Glutamatergic neuron (in vitro differentiated cells): ENCODE results near the gene PDPN. TPM values are rescaled to one million over a fixed set of nuclear protein-coding genes. Genes with fewer than 3 reads are reported as not detected.

Experiments used
- DNase-seq: peaks from one replicate; pipeline ENCODE4 v3.0.0; 2022
- H3K27ac Mint-ChIP-seq: one replicate; pipeline ENCODE4 v1.8.0; 2020; ENCODE audit warnings: mild to moderate bottlenecking, mixed read lengths, inconsistent platforms; ENCODE audit not compliant: unreplicated experiment
- H3K27me3 Mint-ChIP-seq: one replicate; pipeline ENCODE4 v1.8.0; 2020; ENCODE audit warnings: mild to moderate bottlenecking, moderate library complexity, mixed read lengths, inconsistent platforms; ENCODE audit not compliant: unreplicated experiment
- H3K36me3 Mint-ChIP-seq: one replicate; pipeline ENCODE4 v1.8.0; 2020; ENCODE audit warnings: mild to moderate bottlenecking, mixed read lengths, inconsistent platforms; ENCODE audit not compliant: unreplicated experiment
- H3K4me1 Mint-ChIP-seq: one replicate; pipeline ENCODE4 v1.8.0; 2020; ENCODE audit warnings: mild to moderate bottlenecking, low read depth, mixed read lengths, inconsistent platforms; ENCODE audit not compliant: unreplicated experiment
- H3K4me3 Mint-ChIP-seq: one replicate; pipeline ENCODE4 v1.8.0; 2020; ENCODE audit warnings: mild to moderate bottlenecking, mixed read lengths, inconsistent platforms; ENCODE audit not compliant: unreplicated experiment
- H3K9me3 Mint-ChIP-seq: one replicate; pipeline ENCODE4 v1.8.0; 2020; ENCODE audit warnings: mild to moderate bottlenecking, moderate library complexity, mixed read lengths, inconsistent platforms; ENCODE audit not compliant: unreplicated experiment
- total RNA-seq: library from RNA; stranded (reverse); fragmentation: NEBNext Ultra II Directional; extraction: Animal tissue kit (Norgen Biotek cat#: 25700); gene quantifications from one replicate; pipeline ENCODE4 v1.2.1, GENCODE V29; 2021; ENCODE audit not compliant: unreplicated experiment
- TF ChIP-seq, protein P1 (sequence below): fragments of 200-600 bp; sonication (generic); IDR thresholded peaks from one replicate; pipeline ENCODE4 v1.5.0; 2021; ENCODE audit not compliant: partially characterized antibody, unreplicated experiment

The PDPN gene
- total RNA-seq, 1 donor from 2014 or later: 4.8 TPM

GRCh38 chr1:13597166-13597565 lies 13.5 kb downstream of the PDPN start:
- no peak for DNase-seq
- no peaks in the 10 kb centered on the region for H3K9me3 Mint-ChIP-seq
- H3K4me1 Mint-ChIP-seq: no peaks in the 10 kb centered on the region
- TF ChIP-seq, protein P1, sequence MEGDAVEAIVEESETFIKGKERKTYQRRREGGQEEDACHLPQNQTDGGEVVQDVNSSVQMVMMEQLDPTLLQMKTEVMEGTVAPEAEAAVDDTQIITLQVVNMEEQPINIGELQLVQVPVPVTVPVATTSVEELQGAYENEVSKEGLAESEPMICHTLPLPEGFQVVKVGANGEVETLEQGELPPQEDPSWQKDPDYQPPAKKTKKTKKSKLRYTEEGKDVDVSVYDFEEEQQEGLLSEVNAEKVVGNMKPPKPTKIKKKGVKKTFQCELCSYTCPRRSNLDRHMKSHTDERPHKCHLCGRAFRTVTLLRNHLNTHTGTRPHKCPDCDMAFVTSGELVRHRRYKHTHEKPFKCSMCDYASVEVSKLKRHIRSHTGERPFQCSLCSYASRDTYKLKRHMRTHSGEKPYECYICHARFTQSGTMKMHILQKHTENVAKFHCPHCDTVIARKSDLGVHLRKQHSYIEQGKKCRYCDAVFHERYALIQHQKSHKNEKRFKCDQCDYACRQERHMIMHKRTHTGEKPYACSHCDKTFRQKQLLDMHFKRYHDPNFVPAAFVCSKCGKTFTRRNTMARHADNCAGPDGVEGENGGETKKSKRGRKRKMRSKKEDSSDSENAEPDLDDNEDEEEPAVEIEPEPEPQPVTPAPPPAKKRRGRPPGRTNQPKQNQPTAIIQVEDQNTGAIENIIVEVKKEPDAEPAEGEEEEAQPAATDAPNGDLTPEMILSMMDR: no peak
- H3K36me3 Mint-ChIP-seq: no peaks in the 10 kb centered on the region
- no peak overlapping the region for H3K4me3 Mint-ChIP-seq
- no peak overlapping the region for H3K27ac Mint-ChIP-seq
- peaks cover 3% of the 10 kb centered on the region for H3K27me3 Mint-ChIP-seq

GRCh38 chr1:13600762-13601453 lies 17.3 kb downstream of the PDPN start:
- Mint-ChIP-seq H3K4me3 (no peak overlapping the region), H3K27ac (no peak overlapping the region), H3K9me3 (no peaks in the 10 kb centered on the region), H3K4me1 (no peaks in the 10 kb centered on the region), H3K27me3 (peaks cover 3% of the 10 kb centered on the region), H3K36me3 (no peaks in the 10 kb centered on the region)
- DNase-seq: no peak
- TF ChIP-seq, protein P1: no peak

GRCh38 chr1:13604176-13604575 lies 20.5 kb downstream of the PDPN start:
- H3K4me1 Mint-ChIP-seq: no peaks in the 10 kb centered on the region
- no peak overlapping the region for H3K4me3 Mint-ChIP-seq
- no peaks in the 10 kb centered on the region for H3K27me3 Mint-ChIP-seq
- TF ChIP-seq, protein P1: no peak
- H3K36me3 Mint-ChIP-seq: no peaks in the 10 kb centered on the region
- DNase-seq: no peak
- no peak overlapping the region for H3K27ac Mint-ChIP-seq
- no peaks in the 10 kb centered on the region for H3K9me3 Mint-ChIP-seq

- no peaks in the 10 kb centered on the region for H3K36me3 Mint-ChIP-seq
- TF ChIP-seq, protein P1: no peak
- no peaks in the 10 kb centered on the region for H3K27me3 Mint-ChIP-seq
- no peaks in the 10 kb centered on the region for H3K9me3 Mint-ChIP-seq
- no peak for DNase-seq
- no peaks in the 10 kb centered on the region for H3K4me1 Mint-ChIP-seq
- H3K4me3 Mint-ChIP-seq: no peak overlapping the region
- H3K27ac Mint-ChIP-seq: no peak overlapping the region
These were observed 21.1 kb downstream of the PDPN start for GRCh38 chr1:13604721-13605120.

- Mint-ChIP-seq H3K4me3 (no peak overlapping the region), H3K27me3 (no peaks in the 10 kb centered on the region), H3K36me3 (no peaks in the 10 kb centered on the region), H3K4me1 (no peaks in the 10 kb centered on the region), H3K9me3 (no peaks in the 10 kb centered on the region), H3K27ac (no peak overlapping the region)
- DNase-seq: no peak
- TF ChIP-seq, protein P1: no peak
These were observed 21.5 kb downstream of the PDPN start for GRCh38 chr1:13605159-13605558.
